Muscle of arm (tissue), 12 donors: ENCODE measurements around the gene B3GALT6. TPM values are rescaled to one million over a fixed set of nuclear protein-coding genes. Genes with fewer than 3 reads are reported as not detected.

Source experiments
- DNase-seq: peaks from one replicate; pipeline ENCODE4 v3.0.0-alpha.2; 2013
- polyA plus RNA-seq, 12 donors: library from polyadenylated mRNA; unstranded; fragments of 120-200 nt; gene quantifications; one replicate each; pipeline ENCODE4 v1.2.1, GENCODE V29; 2013; ENCODE audit not compliant: insufficient read length in 12 of 12

B3GALT6 gene
- polyA plus RNA-seq, 12 donors: 12.3 to 155 (median 16.1) TPM

DNA sequence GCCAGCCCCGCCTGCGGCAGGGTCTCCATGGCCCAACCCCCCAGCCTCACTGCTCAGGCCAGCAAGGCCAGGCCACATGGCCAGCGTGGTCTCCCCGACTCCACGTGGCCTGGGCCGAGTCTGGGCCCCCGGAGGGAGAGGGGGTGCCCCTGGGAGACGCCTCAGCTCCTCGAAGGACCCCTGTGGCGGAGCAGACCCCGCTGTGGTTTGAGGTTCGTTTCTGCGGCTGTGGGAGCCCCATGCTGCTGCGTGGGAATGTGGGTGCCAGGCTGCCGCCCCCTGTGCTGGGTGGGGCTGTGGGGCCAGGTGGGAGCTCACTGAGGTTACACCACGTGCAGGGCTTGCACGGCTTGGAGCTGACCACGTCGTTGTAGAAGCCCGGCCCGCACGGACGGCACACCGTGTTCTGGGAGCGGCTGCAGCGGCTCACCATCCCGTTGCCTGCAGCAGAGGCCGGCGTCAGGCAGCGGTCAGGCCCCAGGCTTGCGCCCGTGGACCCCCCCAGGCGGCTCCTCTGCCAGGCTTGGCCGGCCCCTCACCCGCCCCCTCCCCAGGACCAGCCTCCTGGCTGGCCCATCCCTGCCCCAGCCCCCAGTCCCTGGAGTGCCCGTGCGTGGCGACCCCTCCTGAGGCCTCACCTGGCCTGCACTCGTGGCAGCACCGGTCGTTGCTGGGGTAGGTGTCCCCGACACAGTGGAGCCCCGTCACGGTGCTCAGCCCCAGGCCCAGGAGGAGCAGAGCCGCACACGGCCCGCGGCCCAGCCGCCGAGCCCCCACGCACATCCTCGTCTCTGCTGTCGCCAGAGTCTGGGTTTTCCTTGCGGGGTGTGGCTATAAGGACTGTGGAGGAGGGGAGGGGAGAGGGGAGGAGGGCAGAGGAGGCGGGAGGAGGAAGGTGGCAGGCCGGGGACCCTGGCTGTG, 18.4 kb upstream of the B3GALT6 start, which contains the start of gene TNFRSF4:
Gene TNFRSF4, minus strand, starts transcription at position 809 of the 921 bp plus-strand sequence. Its CDS starts 26 bp downstream, at position 783.
- no peak for DNase-seq

DNA sequence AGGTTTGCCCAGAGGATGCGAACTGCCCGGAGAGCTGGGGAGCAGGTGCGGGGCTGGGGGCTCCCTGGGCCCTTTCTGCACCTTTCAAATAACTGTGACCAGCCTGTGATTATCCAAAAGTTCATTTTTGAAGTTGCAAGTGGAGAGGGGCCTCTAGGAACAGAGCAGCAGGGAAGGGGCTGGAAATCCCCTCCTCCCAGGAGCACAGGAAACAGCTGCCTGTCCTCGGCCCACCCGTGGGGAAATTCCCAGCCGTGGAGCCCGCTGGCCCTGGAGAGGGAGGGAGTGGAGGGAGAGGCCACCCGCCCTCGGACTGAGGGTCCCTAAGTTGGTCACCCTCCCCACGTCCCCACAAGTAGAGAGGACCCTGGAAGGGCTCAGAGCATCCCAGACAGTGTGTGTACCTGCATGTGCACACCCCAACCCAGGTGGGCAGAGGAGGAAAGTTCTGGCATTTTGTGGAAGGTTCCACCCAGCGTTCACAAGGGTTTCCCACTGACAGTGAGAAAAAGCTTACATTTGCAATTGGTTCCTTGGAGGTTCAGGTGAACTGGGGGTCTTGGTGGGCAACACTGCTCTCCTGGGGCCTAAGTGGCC, 16.9 kb upstream of the B3GALT6 start:
- DNase-seq: no peak

DNA sequence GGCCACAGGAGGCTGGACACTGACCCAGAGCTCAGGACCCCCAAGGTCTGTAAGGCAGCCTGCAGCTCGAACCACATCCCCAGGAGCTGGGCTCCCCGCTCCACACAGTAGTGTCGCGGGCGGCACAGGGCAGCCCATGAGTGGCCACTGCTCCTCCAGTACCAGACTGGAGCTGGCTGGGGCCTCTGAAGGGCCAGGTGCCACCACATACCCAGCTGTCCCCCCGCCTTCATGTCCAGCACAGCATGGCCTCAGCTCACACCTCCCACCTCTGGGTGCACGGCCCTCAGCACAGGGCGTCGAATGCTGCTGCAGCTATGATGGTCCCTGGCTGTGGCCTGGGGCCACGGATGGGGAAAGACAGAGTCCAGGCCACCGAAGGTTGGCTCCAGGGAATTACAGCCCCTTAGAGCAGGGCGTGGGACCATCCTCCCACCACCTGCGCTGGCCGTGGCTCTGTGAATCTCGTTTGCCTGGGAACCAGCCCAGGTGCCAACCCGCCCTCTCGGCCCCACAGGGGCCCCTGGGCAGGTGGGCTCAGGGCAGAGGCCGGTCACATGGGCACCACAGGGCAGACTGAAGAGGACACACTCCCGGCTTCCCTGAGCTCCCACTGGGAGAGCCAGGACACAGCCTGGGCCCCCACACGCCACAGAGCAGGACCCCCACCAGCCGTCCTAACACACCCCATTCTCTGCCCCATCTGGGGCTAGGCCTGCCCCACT, 16.0 kb upstream of the B3GALT6 start:
- no peak for DNase-seq

DNA sequence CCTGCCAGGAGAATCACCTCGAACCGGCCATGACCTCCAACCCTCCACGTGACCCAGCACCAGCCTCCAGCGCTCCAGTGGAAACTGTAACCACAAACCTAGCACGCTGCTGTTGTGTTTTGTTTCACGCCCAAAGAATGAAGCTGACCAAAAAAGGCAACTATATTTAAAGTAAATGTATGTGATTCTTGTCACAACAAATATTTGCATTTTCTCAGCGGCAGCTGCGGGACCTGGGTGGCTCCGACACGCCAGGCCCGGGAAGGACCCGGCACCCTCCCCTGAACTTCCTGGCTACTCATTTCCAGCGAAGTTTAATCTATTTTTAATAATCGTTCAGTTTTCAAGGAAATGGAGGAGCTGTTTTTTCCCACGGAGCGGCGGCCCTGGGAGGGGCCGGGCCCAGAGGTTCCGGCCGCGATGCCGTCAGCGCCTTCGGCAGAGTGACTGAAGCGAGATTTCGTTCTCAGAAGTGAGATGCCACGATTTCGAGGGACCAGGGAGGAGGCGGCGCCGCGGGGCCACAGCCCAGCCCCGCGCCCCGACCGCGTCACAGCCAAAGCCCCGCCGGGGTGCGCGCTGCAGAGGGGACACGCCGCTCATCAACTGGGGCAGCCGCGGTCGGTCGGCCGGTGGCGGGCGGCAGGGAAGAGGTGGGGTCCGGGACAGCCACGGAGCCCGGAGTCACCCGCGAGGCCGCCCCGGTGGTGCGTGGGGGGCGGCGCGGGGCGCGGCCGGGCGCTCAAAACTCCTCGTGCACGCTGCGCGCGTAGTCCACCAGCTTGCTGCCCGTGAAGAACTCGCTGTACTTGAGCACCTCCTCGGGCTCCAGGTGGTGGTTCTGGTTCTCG, 15.0 kb upstream of the B3GALT6 start:
- no peak for DNase-seq

DNA sequence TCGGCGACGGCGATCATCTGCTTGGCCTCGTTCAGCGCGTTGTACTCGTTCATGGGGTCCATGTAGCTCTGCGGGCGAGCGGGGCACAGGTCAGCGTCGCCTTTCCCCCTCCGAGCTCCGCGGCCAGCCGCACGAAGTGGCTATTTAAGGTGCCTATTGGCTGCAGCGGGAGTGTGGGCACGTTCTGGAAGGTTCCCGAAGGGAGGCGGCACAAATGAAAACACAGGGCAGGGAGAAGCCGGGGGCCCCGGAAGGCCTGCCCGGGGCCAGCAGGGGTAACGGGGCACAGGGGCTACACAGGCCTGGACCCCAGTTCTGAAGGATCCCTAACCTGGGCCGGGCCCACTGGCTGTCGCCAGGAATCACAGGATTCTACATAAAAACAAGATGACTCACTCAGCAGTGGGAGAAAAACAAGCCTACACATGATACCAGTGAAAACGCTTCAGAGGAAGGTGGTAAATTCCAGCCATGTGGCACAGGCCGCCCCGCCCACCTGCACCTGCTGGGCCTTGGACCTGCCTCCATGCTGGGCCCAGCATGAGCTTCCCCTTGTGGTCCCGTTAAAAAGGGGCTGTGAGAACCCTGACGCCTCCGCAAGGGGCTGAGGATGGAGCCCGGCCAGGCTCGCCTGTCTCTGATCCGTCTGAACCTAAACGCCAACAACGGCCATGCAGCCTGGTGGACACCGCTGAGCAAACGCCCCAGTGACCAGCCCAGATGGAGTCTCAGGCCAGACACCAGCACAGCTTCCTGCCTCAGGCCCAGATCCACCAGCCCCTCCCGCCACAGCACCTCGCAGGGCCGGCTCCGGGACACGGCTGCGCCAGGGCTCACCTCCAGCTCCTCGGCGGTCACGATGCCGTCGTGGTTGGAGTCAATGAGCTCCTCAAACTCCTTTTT, 14.2 kb upstream of the B3GALT6 start:
- no peak for DNase-seq

DNA sequence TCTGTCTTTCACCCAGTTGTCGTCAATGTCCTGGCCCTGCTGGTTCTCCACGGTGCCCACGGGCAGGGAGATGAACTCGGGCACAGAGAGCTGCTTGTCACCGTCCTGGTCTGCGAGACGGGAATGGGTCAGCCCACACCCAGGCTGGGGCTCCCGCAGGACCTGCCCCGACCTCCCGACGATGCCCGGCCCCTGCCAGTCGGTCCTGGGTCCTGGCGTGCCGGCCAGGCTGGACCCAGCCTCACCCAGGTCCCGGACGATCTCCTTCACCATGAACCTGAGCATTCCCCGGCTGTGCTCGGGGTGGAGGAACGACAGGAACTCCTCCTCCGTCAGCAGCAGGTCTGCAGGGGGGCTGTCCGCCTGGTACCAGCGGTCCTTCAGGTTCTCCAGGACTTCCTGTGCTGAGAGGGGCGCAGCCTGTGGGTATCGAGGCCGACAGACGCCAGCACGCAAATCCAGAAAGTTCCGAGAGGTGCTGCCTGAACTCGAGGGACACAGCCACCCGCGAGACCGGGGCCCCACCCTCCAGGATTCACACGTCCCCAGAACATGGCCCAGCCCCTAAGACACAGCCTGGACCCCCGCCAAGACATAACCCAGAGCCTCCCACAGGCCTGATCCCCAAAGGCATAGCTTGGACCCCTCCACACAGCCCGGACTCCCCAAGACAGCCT, 13.4 kb upstream of the B3GALT6 start:
- no peak for DNase-seq

DNA sequence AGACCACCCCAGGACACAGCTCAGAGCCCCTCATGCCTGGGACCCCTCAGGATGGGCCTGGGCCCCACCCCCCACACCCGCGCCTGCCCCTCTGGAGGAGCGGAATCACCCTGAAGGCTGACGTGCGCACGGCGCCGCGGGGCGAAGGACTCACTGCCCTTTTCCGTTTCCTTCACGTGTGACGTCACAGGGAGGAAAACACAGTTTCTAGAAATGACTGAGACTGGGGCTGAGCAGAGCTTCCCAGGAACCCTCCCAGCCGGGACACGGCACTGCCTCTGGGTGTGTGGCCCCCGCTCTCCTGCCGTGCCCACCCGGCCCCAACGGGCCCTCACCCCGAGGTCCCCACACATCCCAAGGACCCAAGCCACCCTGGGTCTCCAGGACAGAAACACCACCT, 12.7 kb upstream of the B3GALT6 start:
- no peak for DNase-seq

DNA sequence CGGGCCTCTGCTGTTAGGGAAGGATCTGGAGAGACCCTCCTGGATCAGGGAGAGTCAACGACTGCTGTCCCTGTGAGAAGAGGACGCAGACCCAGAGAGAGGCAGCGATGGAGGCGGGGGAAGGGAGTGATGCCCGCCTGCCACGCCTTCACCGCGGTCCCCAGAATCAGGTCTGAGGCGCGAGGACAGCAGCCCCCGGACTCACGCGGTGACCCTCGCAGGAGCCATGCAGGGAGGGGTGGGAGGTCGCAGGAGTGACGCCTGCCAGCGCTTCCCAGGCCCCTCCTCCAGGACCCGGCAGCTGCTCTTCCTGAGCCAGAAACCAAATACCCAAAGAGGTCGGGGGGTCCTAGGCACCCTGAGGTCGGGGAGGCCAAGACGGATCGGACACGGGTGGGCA, 11.8 kb upstream of the B3GALT6 start:
- DNase-seq: no peak

DNA sequence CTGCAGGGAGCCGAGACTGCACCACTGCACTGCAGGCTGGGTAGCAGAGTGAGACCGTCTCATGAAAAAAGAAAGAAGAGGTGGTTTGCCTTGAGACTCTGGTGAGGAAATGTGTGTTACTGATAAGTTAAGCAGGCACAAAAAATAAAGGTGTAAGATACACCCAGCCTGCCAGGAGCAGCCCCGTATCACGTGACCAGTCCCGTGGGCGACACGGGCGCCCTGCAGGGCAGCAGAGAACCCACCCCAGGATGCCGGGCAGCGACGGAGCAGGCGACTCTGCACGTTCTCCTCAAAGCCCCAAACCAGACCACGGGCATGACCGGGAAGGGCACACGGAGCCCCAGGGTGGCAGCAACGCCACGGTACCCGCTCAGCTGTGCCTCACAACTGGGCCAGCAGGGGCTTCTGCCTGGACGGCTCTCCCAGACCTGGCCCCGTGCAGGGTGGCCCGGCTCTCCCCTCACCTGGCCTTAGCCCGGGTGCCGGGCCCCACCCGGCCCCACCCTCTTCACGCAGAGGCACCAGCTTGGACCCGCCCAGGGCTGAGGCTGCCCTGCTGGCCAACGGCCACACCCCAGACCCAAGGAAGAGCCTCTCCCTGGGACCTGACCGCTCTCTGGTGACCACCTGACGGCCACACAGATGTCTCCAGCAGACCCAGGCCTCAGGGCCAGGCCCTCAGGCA, 10.0 kb upstream of the B3GALT6 start:
- no peak for DNase-seq

DNA sequence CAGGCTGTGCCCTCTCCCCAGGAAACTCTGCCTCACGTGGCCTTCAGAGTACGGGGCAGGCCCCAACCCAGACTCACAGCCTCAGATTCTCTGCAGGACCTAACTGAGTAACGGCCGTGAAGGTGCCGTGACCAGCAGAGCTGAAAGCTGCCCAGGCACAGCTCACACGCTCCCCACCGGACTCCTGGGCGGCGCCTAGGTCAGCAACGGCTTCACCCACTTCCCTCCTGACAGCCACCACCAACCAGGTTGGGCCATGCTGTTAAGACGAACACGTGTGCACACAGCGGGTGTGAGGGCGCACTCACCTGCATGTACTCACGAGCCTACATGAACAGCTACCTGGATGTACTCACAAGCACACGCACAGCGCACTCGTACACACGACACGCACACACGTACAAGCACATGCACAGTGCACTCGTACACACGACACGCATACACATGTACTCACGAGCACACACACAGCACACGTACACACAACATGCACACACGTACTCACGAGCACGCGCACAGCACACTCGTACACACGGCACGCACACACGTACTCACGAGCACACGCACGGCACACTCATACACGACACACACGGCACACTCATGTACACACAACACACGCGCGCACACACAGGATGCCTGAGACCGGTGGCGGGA, 9.3 kb upstream of the B3GALT6 start:
- DNase-seq: no peak

DNA sequence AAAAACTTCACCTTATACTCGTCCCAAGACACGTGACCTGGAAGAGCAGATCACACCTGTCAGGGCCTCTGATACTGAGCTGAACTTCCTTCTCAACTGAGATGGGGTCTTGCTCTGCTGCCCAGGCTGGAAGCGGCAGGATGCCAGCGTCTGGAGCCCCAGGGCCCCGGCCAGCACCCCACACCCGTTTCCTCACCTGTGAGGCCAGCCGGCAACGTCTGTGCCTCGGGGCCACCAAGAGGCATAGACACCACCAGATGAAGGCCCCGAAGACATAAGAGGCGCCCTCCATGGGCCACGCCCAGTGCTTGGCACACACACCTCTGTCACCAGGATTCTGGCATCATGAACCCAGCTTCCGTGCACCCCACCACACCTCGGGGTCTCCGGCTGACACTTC, 8.7 kb upstream of the B3GALT6 start:
- no peak for DNase-seq

DNA sequence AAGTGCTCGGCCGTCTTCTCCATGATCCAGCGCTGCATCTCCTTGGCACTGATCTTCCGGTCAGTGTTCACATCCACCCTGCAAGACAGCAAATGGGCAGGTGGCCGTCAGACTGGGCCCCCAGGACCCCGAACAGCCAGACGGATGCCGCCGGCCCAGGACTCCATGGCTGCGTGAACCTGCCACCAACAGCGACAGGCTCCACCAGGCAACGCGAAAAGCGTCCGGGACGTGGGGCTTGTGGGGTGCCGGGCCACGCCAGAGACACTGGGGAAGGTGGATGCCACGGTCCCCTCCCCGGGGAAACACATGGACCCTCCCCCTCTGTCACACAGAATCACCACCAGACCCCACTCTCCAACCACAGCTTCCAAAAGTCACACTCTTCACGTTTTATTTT, 8.1 kb upstream of the B3GALT6 start:
- no peak for DNase-seq

DNA sequence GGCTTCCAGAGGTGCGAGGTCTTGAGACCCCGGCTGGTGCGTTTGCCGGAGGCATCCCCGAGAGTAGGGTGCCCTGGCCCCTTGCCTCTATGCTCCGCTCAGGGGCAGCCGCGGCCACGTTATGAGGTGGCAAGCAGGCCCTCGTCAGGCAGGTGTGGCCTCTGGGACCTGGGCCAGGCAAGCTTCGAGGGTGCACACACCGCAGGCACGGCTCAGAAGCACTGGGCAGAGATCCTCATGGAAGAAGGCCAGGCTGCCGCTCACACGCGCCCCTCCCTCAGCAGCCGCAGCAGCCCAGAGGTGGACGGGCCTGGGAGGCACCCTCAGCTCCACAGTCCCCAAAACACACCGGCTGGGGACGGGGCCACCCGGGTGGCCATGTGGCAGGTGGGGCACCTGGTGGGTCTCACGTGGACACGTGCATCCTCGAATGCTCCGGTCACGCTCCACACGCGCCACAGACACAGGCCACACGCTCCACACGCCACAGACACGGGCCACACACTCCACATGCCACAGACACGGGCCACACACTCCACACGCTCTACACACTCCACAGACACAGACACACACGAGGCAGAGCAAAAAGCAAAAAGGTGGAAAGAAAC, 6.7 kb upstream of the B3GALT6 start:
- DNase-seq: no peak

DNA sequence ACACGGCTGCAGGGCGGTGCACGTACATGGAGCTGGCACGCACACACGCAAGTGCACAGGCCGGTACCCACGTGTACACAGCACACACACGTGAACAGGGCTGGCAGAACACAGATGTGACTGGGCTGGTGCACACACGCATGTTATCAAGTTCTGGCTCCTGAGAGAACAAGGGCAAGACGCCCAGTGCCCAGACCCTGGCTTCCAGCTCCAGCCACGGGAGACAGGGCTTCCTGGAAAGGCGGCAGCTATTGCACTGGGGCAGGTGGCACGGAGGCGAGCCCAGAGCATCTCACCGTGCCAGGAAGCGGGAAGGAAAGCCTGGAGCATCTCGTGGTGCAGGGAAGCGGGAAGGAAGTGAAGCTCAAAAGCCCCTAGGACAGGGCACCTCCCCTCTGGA, 6.1 kb upstream of the B3GALT6 start:
- DNase-seq: no peak

DNA sequence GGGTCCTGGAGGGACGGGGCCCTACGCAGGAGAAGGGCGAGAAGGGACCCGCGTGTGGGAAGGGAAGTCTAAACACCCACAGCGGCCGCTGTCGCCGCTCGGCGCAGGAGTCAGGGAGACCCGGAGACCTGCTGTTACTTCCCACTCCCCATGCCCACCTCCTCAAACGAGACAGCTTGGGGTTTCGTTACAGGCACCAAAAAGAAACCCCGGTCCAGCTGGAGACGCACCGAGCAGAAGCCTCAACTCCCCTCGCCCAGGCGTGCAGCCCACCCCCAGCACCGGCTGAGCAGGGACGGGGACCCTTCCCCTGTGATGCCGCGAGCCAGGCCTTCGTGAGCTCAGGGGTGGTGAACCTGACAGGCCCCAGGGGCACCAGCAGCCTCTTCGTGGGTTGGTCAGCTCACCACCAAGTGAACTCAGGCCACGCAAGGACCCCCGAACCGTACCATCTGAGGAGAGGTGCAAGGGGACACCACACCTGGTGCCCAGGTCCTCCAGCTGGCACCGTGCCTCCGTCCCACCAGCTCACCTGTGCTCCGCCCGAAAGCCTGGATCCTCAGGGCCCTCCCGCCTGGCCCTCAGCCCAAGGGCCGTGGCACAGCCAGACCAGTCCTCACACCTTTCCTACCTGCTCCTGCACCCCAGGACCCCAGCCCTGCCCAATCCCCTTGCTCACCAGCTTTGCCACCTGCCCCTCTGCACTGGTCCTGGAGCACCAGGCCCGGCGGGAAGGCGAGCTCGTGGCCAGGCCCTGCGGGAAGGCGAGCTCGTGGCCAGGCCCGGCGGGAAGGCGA, 5.3 kb upstream of the B3GALT6 start:
- no peak for DNase-seq

DNA sequence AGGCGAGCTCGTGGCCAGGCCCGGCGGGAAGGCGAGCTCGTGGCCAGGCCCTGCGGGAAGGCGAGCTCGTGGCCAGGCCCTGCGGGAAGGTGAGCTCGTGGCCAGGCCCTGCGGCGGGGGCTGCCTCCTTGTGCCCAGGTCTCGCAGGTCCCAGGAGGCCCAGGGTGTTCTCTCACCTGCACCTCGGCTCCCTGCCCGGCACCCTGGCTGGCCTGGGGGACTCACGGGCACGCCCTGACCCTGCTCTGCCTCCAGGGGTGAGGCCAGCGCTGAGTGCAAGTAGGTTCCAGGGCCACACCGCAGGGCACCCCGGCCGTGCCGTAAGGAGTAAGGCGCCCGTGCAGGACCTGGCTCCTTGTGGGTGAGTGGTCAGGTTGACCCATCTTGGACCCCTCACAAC, 4.7 kb upstream of the B3GALT6 start:
- no peak for DNase-seq

DNA sequence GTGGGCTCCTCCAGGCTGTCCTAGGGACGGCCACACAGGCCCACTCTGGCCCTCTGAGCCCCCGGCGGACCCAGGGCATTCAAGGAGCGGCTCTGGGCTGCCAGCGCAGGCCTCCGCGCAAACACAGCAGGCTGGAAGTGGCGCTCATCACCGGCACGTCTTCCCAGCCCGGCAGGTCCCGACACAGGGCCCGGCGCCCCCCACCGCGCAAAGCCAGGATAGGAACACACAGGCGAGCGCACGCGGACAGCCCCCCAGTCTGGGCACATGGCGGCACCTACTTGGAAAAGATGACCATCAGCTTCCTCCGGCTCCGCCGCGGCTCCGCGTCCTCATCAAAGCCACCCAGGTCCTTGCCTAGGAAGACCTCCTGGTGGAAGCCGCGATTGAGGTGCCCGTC, 3.9 kb upstream of the B3GALT6 start:
- DNase-seq: no peak
